Suprapubic skin (tissue), 4 donors: ENCODE measurements around the gene TRIL. TPM values are rescaled to one million over a fixed set of nuclear protein-coding genes. Genes with fewer than 3 reads are reported as not detected.

Source experiments
- DNase-seq, 2 donors: peaks; one replicate each; pipeline ENCODE4 v3.0.0-alpha.2; 2019; ENCODE audit warnings: low spot score in 2 of 2
- H3K27ac ChIP-seq: fragments of 200-600 bp; sonication (generic); one replicate; pipeline ENCODE4 v1.5.1; 2019
- H3K27me3 ChIP-seq: fragments of 200-600 bp; sonication (generic); one replicate; pipeline ENCODE4 v1.5.1; 2019
- H3K36me3 ChIP-seq: fragments of 200-600 bp; sonication (generic); one replicate; pipeline ENCODE4 v1.5.1; 2019
- H3K4me1 ChIP-seq: fragments of 200-600 bp; sonication (generic); one replicate; pipeline ENCODE4 v1.5.1; 2019
- H3K4me3 ChIP-seq: fragments of 200-600 bp; sonication (generic); one replicate; pipeline ENCODE4 v1.5.1; 2019; ENCODE audit warnings: mild to moderate bottlenecking
- H3K9me3 ChIP-seq: fragments of 200-600 bp; sonication (generic); one replicate; pipeline ENCODE4 v1.5.1; 2019
- EP300 ChIP-seq: sonication (generic); formaldehyde crosslinking; IDR thresholded peaks from one replicate; pipeline ENCODE4 v1.6.1; 2017; ENCODE audit warnings: antibody characterized with exemption
- POLR2A ChIP-seq, 2 donors: fragments of 450-650 bp; IDR thresholded peaks; one replicate each; pipeline ENCODE4 v1.6.1; 2017; ENCODE audit warnings: antibody characterized with exemption in 2 of 2, mild to moderate bottlenecking in 2 of 2, moderate library complexity in 2 of 2
- POLR2AphosphoS5 ChIP-seq, 3 donors: sonication (generic); formaldehyde crosslinking; IDR thresholded peaks; one replicate each; pipeline ENCODE4 v1.6.1; 2017; ENCODE audit warnings: antibody characterized with exemption in 3 of 3
- WGBS: methylation state at CpG from one replicate; pipeline ENCODE4 v1.1.5; 2018; 5-methylcytosine and 5-hydroxymethylcytosine counted together
- total RNA-seq, 4 donors: library from RNA; depleted of rRNA; stranded (reverse); fragments of >200 nt; gene quantifications; one replicate each; pipeline ENCODE4 v1.1.0, GENCODE V29; 2016
- TF ChIP-seq, protein P1 (sequence below), 2 donors: fragments of 200-600 bp in 1 of 2; fragments of 450-650 bp in 1 of 2; sonication (generic) in 1 of 2; IDR thresholded peaks; one replicate each; pipeline ENCODE4 v1.5.1; 2016 to 2019; ENCODE audit warnings: antibody characterized with exemption in 2 of 2, mild to moderate bottlenecking in 1 of 2, moderate library complexity in 1 of 2

Gene TRIL
- total RNA-seq, 4 donors from 2014 or later: 1.4 to 6.0 (median 2.9) TPM

DNA sequence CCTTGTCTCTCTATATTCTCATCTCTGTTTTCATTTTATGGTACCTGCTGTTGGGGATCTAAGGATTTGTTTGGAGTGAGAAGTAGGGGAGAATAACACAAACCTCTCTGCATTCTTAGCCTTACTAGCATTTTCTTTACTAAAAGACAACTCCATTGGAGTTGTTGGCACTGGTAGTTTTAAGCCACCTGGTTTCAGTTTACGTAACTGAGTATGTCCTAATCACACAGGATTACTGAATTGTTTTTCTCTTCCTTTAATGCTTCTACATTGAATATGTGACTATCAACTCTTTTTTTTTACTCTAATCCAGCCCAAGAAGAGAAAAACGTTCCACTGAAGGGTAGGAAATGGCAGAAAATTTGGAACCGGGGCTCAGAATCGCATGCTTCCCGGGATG, 30.0 kb upstream of the TRIL start:
- Histone ChIP-seq H3K4me1 (peaks cover 63% of the 10 kb centered on the region), H3K27ac (peak overlapping the region; percentile 70), H3K36me3 (no peaks in the 10 kb centered on the region), H3K4me3 (no peak overlapping the region), H3K9me3 (no peaks in the 10 kb centered on the region), H3K27me3 (no peaks in the 10 kb centered on the region)
- TF ChIP-seq, protein P1, sequence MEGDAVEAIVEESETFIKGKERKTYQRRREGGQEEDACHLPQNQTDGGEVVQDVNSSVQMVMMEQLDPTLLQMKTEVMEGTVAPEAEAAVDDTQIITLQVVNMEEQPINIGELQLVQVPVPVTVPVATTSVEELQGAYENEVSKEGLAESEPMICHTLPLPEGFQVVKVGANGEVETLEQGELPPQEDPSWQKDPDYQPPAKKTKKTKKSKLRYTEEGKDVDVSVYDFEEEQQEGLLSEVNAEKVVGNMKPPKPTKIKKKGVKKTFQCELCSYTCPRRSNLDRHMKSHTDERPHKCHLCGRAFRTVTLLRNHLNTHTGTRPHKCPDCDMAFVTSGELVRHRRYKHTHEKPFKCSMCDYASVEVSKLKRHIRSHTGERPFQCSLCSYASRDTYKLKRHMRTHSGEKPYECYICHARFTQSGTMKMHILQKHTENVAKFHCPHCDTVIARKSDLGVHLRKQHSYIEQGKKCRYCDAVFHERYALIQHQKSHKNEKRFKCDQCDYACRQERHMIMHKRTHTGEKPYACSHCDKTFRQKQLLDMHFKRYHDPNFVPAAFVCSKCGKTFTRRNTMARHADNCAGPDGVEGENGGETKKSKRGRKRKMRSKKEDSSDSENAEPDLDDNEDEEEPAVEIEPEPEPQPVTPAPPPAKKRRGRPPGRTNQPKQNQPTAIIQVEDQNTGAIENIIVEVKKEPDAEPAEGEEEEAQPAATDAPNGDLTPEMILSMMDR (IDR thresholded peaks at IDR 0.05): no peak
- TF ChIP-seq POLR2A (IDR thresholded peaks at IDR 0.05): no peak
- TF ChIP-seq POLR2AphosphoS5 (IDR thresholded peaks at IDR 0.05): no peak
- no peak for TF ChIP-seq EP300
- no peak for DNase-seq
- 69% methylated on average over 5 of the region's 5 CpGs for WGBS

- 19% methylated on average over 2 of the region's 2 CpGs for WGBS
- Histone ChIP-seq H3K4me1 (peaks cover 63% of the 10 kb centered on the region), H3K27ac (peak overlapping the region; percentile 74), H3K4me3 (no peak overlapping the region), H3K36me3 (no peaks in the 10 kb centered on the region), H3K27me3 (no peaks in the 10 kb centered on the region), H3K9me3 (no peaks in the 10 kb centered on the region)
- no peak for TF ChIP-seq EP300
- TF ChIP-seq POLR2AphosphoS5 (IDR thresholded peaks at IDR 0.05): peak in 2 of 3 donors; percentile 41 to 57
- no peak for DNase-seq
Measured at GRCh38 chr7:28986765-28987110, 28.6 kb upstream of the TRIL start.

DNA sequence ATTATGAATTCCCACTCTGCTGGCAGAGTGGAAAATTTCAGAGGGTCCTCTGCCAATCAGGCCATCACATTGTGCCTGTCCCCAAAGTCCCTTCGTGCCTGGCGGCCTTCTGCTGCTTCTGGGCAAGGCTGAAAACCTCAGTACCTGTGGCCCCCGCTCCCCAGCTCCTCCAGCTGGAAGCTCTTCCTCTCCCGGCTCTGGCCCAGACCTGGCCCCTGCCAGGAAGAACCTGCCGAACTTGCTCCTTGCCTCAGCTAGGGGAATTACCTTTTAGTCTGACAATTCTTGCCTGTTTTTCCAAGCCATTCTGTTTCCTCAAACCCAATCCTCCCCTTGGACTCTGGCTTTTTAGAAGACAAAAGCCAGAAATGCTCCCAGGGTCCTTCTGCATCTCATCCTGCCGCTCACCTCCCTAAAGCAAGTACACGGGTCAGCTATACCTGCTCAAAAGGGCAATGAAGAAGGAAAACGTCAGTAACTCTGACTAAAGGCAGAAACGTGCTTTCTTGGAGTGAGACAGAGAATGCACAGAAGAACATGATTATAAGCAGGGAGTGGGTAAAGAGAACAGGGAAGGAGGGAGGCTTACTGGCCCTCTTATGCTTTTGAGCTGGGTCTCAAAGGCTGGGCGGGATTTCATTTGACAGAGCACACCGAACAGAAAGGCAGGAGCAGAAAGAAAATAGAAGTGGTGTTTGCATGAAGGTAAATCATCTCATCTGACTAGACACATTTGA, 28.1 kb upstream of the TRIL start:
- H3K4me3 ChIP-seq: no peak overlapping the region
- WGBS: 40% methylated on average over 11 of the region's 11 CpGs
- H3K4me1 ChIP-seq: peaks cover 64% of the 10 kb centered on the region
- no peaks in the 10 kb centered on the region for H3K36me3 ChIP-seq
- H3K27ac ChIP-seq: peak overlapping the region; percentile 74
- no peaks in the 10 kb centered on the region for H3K9me3 ChIP-seq
- no peaks in the 10 kb centered on the region for H3K27me3 ChIP-seq
- no peak for DNase-seq
- TF ChIP-seq POLR2A (IDR thresholded peaks at IDR 0.05) (no peak), EP300 (no peak)

DNA sequence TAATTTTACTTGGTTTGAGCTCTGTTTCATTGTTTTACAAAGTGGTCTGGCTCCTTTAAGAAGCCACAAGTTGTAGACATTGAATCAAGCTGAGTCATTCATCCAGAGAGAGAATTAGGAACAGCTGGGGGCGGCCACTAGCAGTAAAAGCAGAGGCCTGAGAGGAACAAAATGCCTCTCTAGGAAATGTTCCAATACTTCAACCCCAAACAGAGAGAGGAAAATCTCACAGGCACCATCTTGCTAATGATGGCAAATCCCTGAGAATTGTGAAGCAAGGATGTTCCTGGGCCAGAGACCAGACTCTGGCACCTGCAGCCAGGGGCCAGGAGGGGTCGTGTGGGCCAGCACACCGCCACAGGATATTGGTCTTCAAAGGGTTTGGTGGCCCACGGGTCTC, 26.5 kb upstream of the TRIL start:
- H3K27me3 ChIP-seq: no peaks in the 10 kb centered on the region
- WGBS: 53% methylated on average over 4 of the region's 4 CpGs
- H3K27ac ChIP-seq: peak overlapping the region; percentile 36
- TF ChIP-seq POLR2A (IDR thresholded peaks at IDR 0.05): no peak
- TF ChIP-seq, protein P1 (IDR thresholded peaks at IDR 0.05): no peak
- no peak for TF ChIP-seq POLR2AphosphoS5 (IDR thresholded peaks at IDR 0.05)
- TF ChIP-seq EP300: no peak
- peaks cover 62% of the 10 kb centered on the region for H3K4me1 ChIP-seq
- no peak for DNase-seq
- no peaks in the 10 kb centered on the region for H3K36me3 ChIP-seq
- no peak overlapping the region for H3K4me3 ChIP-seq
- H3K9me3 ChIP-seq: no peaks in the 10 kb centered on the region

DNA sequence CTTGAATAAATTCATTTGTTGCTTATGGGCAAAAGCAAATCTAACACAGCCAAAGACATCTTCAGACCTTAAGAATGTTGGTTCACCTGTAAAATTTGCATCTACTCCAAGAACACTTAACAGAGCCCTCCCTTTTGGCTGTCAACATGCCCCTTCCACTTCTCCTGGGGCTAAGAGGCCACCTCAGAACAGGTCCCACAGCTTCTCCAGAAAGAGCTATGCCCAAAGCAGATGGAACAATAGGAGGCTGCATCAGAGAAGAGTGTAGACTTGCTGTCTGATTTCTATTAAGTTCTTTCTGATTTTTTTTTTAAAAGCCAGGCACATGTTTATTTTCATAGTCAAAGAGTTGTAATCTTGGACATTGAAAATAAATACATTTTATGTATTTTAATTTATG, 26.1 kb upstream of the TRIL start:
- TF ChIP-seq EP300: no peak
- TF ChIP-seq POLR2A (IDR thresholded peaks at IDR 0.05): no peak
- TF ChIP-seq POLR2AphosphoS5 (IDR thresholded peaks at IDR 0.05): no peak
- TF ChIP-seq, protein P1 (IDR thresholded peaks at IDR 0.05): no peak
- Histone ChIP-seq H3K27me3 (no peaks in the 10 kb centered on the region), H3K9me3 (no peaks in the 10 kb centered on the region), H3K36me3 (no peaks in the 10 kb centered on the region), H3K27ac (no peak overlapping the region), H3K4me1 (peaks cover 58% of the 10 kb centered on the region), H3K4me3 (no peak overlapping the region)
- no peak for DNase-seq

GRCh38 chr7:28983396-28984190, 25.5 kb upstream of the TRIL start:
- H3K27ac ChIP-seq: no peak overlapping the region
- H3K9me3 ChIP-seq: no peaks in the 10 kb centered on the region
- DNase-seq: no peak
- 64% methylated on average over 4 of the region's 4 CpGs for WGBS
- no peaks in the 10 kb centered on the region for H3K27me3 ChIP-seq
- H3K36me3 ChIP-seq: no peaks in the 10 kb centered on the region
- H3K4me3 ChIP-seq: no peak overlapping the region
- TF ChIP-seq POLR2AphosphoS5 (IDR thresholded peaks at IDR 0.05) (no peak), EP300 (no peak), POLR2A (IDR thresholded peaks at IDR 0.05) (no peak)
- TF ChIP-seq, protein P1 (IDR thresholded peaks at IDR 0.05): no peak
- peaks cover 54% of the 10 kb centered on the region for H3K4me1 ChIP-seq
